HepG2 (cell line): Measurements from ENCODE around the gene SEMA7A. TPM values are rescaled to one million over a fixed set of nuclear protein-coding genes. Genes with fewer than 3 reads are reported as not detected.

Experiments
- ATAC-seq: fragments of 200-7000 bp; cut with Tn5 transposase; 3 replicates; pipeline ENCODE4 v1.9.1; 2020; ENCODE audit warnings: mild to moderate bottlenecking, moderate library complexity
- BruUV-seq: library from RNA; stranded (reverse); fragments of 400-500 nt; replicated peaks from 2 replicates; lab custom pipeline; 2021; lab: Mats Ljungman, UMichigan
- CTCF ChIA-PET: fragments of 300-600 bp; formaldehyde crosslinking; extraction: SDS; loops from one replicate; lab custom pipeline; 2021; ENCODE audit warnings: low total read pairs, inconsistent platforms, low intra/inter-chr PET ratio; lab: Yijun Ruan, JAX
- POLR2A ChIA-PET: fragments of 350-600 bp; sonication (Branson Sonifier 250); formaldehyde crosslinking; loops from one replicate; lab custom pipeline; 2020; ENCODE audit warnings: antibody characterized with exemption, inconsistent platforms; lab: Yijun Ruan, JAX
- DNase-seq: peaks from one replicate; pipeline ENCODE4 v3.0.0-alpha.2; 2015; ENCODE audit warnings: low spot score
- FAIRE-seq: peaks from 3 replicates; lab custom pipeline; 2011; peaks lifted over from hg19 to GRCh38; lab: Jason Lieb, UNC
- H2AFZ ChIP-seq: one replicate; pipeline ENCODE4 v1.6.1; 2011; ENCODE audit warnings: low read length, inconsistent platforms
- H3K27ac ChIP-seq: fragments of 300-600 bp; 3 replicates; pipeline ENCODE4 v1.8.0; 2011; ENCODE audit warnings: mixed run types, mild to moderate bottlenecking, mixed read lengths, low read length, inconsistent platforms; ENCODE audit not compliant: insufficient read depth; ENCODE audit errors: extremely low read length
- H3K27me3 ChIP-seq, 2 experiments: fragments of 200-600 bp in 1 of 2; 2 replicates in 1 of 2; 3 replicates in 1 of 2; pipeline versions ENCODE4 v1.6.0 to v1.8.0; 2011; ENCODE audit warnings: low read length in 2 of 2, mild to moderate bottlenecking in 2 of 2, moderate library complexity in 2 of 2, inconsistent platforms in 1 of 2; ENCODE audit not compliant: insufficient read depth in 2 of 2, control insufficient read depth in 1 of 2
- H3K36me3 ChIP-seq, 2 experiments: fragments of 200-600 bp in 1 of 2; replicated peaks in 1 of 2; 2 replicates in 1 of 2; 3 replicates in 1 of 2; pipeline versions ENCODE4 v1.5.1 to v1.8.0; 2011; ENCODE audit warnings: low read length in 2 of 2, inconsistent platforms in 1 of 2; ENCODE audit not compliant: insufficient read depth in 2 of 2, control insufficient read depth in 1 of 2
- H3K4me1 ChIP-seq: 2 replicates; pipeline ENCODE4 v1.5.1; 2012; ENCODE audit warnings: low read length, inconsistent platforms; ENCODE audit not compliant: insufficient read depth
- H3K4me2 ChIP-seq: 2 replicates; pipeline ENCODE4 v1.6.0; 2011; ENCODE audit warnings: low read depth, low read length, inconsistent platforms
- H3K4me3 ChIP-seq, 3 experiments: fragments of 200-600 bp in 1 of 3; sonication (generic), shearing (Covaris generic) in 1 of 3; replicated peaks in 1 of 3; 2 replicates each; pipeline ENCODE4 v1.5.1; 2011 to 2016; ENCODE audit warnings: low read length in 3 of 3, inconsistent platforms in 2 of 3, low read depth in 2 of 3, mild to moderate bottlenecking in 2 of 3, control low read depth in 1 of 3, mixed read lengths in 1 of 3; ENCODE audit not compliant: insufficient read depth in 1 of 3
- H3K79me2 ChIP-seq: one replicate; pipeline ENCODE4 v1.6.1; 2011; ENCODE audit warnings: low read length, inconsistent platforms; ENCODE audit not compliant: insufficient read depth
- H3K9ac ChIP-seq: 2 replicates; pipeline ENCODE4 v1.6.0; 2011; ENCODE audit warnings: mild to moderate bottlenecking, low read depth, low read length, inconsistent platforms; ENCODE audit not compliant: insufficient read depth
- H3K9me3 ChIP-seq: 2 replicates; pipeline ENCODE4 v1.5.1; 2012; ENCODE audit warnings: mild to moderate bottlenecking, low read length
- H4K20me1 ChIP-seq: 2 replicates; pipeline ENCODE4 v1.6.0; 2011; ENCODE audit warnings: inconsistent platforms, mild to moderate bottlenecking, low read length, moderate library complexity; ENCODE audit not compliant: insufficient read depth
- DR1 ChIP-seq: sonication (generic); formaldehyde crosslinking; IDR thresholded peaks from 2 replicates; pipeline ENCODE4 v1.8.0; 2021; ENCODE audit warnings: mild to moderate bottlenecking, missing genetic modification reagents, inconsistent platforms
- GATA4 ChIP-seq: sonication (generic); IDR thresholded peaks from 2 replicates; pipeline ENCODE4 v1.6.1; 2016; ENCODE audit warnings: antibody characterized with exemption, low read depth, borderline replicate concordance
- HIVEP1 ChIP-seq: sonication (generic); formaldehyde crosslinking; IDR thresholded peaks from 2 replicates; pipeline ENCODE4 v1.4.0; 2020; ENCODE audit warnings: mild to moderate bottlenecking, missing genetic modification reagents
- ISX ChIP-seq: sonication (generic); formaldehyde crosslinking; conservative IDR thresholded peaks from 2 replicates; pipeline ENCODE4 v1.5.0; 2020; ENCODE audit warnings: missing genetic modification reagents
- MTA3 ChIP-seq: sonication (generic); formaldehyde crosslinking; IDR thresholded peaks from 2 replicates; pipeline ENCODE4 v1.4.0; 2020; ENCODE audit warnings: missing genetic modification reagents
- MXD4 ChIP-seq: IDR thresholded peaks from 2 replicates; pipeline ENCODE4 v1.6.1; 2016; ENCODE audit warnings: mild to moderate bottlenecking, missing biosample characterization, missing genetic modification reagents
- SETDB1 ChIP-seq: sonication (generic); formaldehyde crosslinking; IDR thresholded peaks from 2 replicates; pipeline ENCODE4 v1.5.1; 2020; ENCODE audit warnings: missing genetic modification reagents, mild to moderate bottlenecking, borderline replicate concordance
- ZFP41 ChIP-seq: sonication (generic); formaldehyde crosslinking; IDR thresholded peaks from 2 replicates; pipeline ENCODE4 v1.4.0; 2020; ENCODE audit warnings: mild to moderate bottlenecking, missing genetic modification reagents, borderline replicate concordance
- ZMYM2 ChIP-seq: sonication (generic); formaldehyde crosslinking; IDR thresholded peaks from 2 replicates; pipeline ENCODE4 v1.8.0; 2022; ENCODE audit warnings: mild to moderate bottlenecking, missing genetic modification reagents
- ZNF331 ChIP-seq: sonication (generic); formaldehyde crosslinking; IDR thresholded peaks from 2 replicates; pipeline ENCODE4 v1.4.0; 2020; ENCODE audit warnings: missing genetic modification reagents
- ZNF614 ChIP-seq: IDR thresholded peaks from 2 replicates; pipeline ENCODE4 v1.6.1; 2018; ENCODE audit warnings: missing biosample characterization, missing genetic modification reagents, inconsistent platforms, borderline replicate concordance
- WGBS: methylation state at CpG from one replicate; pipeline ENCODE4 v1.1.6; 2017; ENCODE audit warnings: low lambda C conversion rate; 5-methylcytosine and 5-hydroxymethylcytosine counted together
- in situ Hi-C: cut with HindIII; loops from 2 replicates; pipeline ENCODE4 v1.10.0; 2017; ENCODE audit warnings: low pct_unique_long_range_greater_than_20kb; ENCODE audit not compliant: extremely low pct_ligation_motif_present
- intact Hi-C: fragments of 100-400 bp; cut with micrococcal nuclease; formaldehyde crosslinking; loops from one replicate; pipeline ENCODE4 v1.10.0; 2022; ENCODE audit not compliant: unreplicated experiment
- polyA plus RNA-seq, 8 experiments: library from polyadenylated mRNA; depleted of rRNA in 3 of 8; stranded (reverse) in 7 of 8; unstranded in 1 of 8; fragments of >200 nt; fragmentation: Illumina TruSeq in 4 of 8; extraction: Trizol in 4 of 8; gene quantifications; 2 replicates each; pipeline versions ENCODE4 v1.2.1 to v1.2.3, GENCODE V29; 2011 to 2016; ENCODE audit warnings: low read depth in 4 of 8, missing spikeins in 1 of 8, mixed read lengths in 1 of 8; ENCODE audit not compliant: insufficient read depth in 1 of 8
- total RNA-seq, 5 experiments: library from RNA; depleted of rRNA; stranded (reverse); fragments of >200 nt; fragmentation: Illumina TruSeq; extraction: Trizol; gene quantifications; 2 replicates each; pipeline ENCODE4 v1.2.3, GENCODE V29; 2016; ENCODE audit warnings: low read depth in 1 of 5
- TF ChIP-seq, protein P1 (sequence below): sonication (generic); formaldehyde crosslinking; IDR thresholded peaks from 2 replicates; pipeline ENCODE4 v1.5.0; 2020; ENCODE audit warnings: missing genetic modification reagents, mild to moderate bottlenecking, borderline replicate concordance
- TF ChIP-seq, protein P2 (sequence below): IDR thresholded peaks from 2 replicates; pipeline ENCODE4 v1.6.1; 2012; ENCODE audit warnings: low read depth, low read length, improper control_type of control experiment
- TF ChIP-seq, protein P3 (sequence below): IDR thresholded peaks from 2 replicates; pipeline ENCODE4 v1.6.1; 2016; ENCODE audit warnings: mild to moderate bottlenecking

SEMA7A gene
- total and polyA plus RNA-seq, 2 of the 13 experiments (the other 11 are each of a cell fraction or from before 2014, with no cell fraction given) = 9.0 to 15.8 TPM

DNA sequence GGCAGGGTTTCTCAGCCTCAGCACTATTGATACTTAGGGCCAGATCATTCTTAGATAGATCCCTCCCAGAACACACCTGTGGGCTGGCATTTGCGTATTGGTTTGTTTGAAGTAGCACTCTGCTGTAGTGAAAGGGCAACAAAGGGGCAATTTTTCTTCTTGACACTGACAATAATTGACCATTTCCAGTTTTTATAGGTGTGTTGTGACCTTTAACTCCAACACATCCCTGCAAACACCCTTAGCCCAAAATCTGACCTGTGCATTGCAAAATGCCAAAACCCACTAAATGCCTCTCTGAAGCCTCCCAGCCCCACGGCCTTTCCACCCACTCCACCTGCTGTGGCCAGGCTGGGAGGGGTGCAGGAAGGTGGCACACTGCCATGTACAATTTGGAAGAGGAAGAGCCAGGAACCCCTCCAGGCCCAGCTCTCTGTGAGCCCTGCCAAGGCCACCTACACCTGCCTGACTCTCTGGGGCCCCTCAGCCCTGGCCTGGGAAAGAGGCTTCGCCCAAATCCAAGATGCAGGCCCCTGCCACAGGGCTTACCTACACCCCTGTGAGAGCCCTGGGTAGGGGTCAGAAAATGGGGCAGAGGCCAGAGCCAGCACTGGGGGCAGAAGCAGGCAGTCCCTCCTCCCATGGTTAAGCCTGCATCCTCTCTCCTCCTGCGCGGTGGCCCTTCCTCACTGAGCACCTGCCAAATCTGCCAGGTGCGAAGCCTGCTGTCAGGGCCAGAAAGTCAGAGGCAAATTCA lies 56.8 kb downstream of the SEMA7A start:
- no peak overlapping the region for H3K9ac ChIP-seq
- intact Hi-C loops = no loop called here
- no peak for DNase-seq
- 15% methylated on average over 3 of the region's 6 CpGs for WGBS
- H3K4me2 ChIP-seq = no peak overlapping the region
- H3K79me2 ChIP-seq = no peaks in the 10 kb centered on the region
- H2AFZ ChIP-seq = no peak overlapping the region
- no peak for FAIRE-seq
- no peak overlapping the region for H3K4me3 ChIP-seq
- no peak for ATAC-seq
- TF ChIP-seq GATA4 (no peak), SETDB1 (CRISPR knock-in tag) (no peak), ZNF614 (no peak), ZMYM2 (CRISPR knock-in tag) (no peak), MTA3 (CRISPR knock-in tag) (no peak), ZFP41 (CRISPR knock-in tag) (no peak), MXD4 (CRISPR knock-in tag) (no peak), ISX (CRISPR knock-in tag) (no peak), DR1 (CRISPR knock-in tag) (no peak), HIVEP1 (CRISPR knock-in tag) (no peak), ZNF331 (CRISPR knock-in tag) (no peak)
- TF ChIP-seq, protein P1, sequence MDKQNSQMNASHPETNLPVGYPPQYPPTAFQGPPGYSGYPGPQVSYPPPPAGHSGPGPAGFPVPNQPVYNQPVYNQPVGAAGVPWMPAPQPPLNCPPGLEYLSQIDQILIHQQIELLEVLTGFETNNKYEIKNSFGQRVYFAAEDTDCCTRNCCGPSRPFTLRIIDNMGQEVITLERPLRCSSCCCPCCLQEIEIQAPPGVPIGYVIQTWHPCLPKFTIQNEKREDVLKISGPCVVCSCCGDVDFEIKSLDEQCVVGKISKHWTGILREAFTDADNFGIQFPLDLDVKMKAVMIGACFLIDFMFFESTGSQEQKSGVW (CRISPR knock-in tag) = no peak
- TF ChIP-seq, protein P2, sequence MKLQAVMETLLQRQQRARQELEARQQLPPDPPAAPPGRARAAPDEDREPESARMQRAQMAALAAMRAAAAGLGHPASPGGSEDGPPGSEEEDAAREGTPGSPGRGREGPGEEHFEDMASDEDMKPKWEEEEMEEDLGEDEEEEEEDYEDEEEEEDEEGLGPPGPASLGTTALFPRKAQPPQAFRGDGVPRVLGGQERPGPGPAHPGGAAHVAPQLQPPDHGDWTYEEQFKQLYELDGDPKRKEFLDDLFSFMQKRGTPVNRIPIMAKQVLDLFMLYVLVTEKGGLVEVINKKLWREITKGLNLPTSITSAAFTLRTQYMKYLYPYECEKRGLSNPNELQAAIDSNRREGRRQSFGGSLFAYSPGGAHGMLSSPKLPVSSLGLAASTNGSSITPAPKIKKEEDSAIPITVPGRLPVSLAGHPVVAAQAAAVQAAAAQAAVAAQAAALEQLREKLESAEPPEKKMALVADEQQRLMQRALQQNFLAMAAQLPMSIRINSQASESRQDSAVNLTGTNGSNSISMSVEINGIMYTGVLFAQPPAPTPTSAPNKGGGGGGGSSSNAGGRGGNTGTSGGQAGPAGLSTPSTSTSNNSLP = no peak
- TF ChIP-seq, protein P3, sequence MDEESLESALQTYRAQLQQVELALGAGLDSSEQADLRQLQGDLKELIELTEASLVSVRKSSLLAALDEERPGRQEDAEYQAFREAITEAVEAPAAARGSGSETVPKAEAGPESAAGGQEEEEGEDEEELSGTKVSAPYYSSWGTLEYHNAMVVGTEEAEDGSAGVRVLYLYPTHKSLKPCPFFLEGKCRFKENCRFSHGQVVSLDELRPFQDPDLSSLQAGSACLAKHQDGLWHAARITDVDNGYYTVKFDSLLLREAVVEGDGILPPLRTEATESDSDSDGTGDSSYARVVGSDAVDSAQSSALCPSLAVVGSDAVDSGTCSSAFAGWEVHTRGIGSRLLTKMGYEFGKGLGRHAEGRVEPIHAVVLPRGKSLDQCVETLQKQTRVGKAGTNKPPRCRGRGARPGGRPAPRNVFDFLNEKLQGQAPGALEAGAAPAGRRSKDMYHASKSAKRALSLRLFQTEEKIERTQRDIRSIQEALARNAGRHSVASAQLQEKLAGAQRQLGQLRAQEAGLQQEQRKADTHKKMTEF (CRISPR knock-in tag) = no peak
- H4K20me1 ChIP-seq = no peaks in the 10 kb centered on the region
- in situ Hi-C loops = no loop called here
- H3K4me1 ChIP-seq = peaks cover 43% of the 10 kb centered on the region
- ChIA-PET CTCF (interaction anchor here (0.8 kb wide), 1 partner anchor 61 kb away, joined by 3 read pairs; no protein-coding TSS in a partner anchor), POLR2A (no interaction called here)
- H3K27ac ChIP-seq = no peak overlapping the region
- H3K9me3 ChIP-seq = no peaks in the 10 kb centered on the region
- peaks cover 0 to 28% of the 10 kb centered on the region in 2 experiments; a peak in 3 of 5 replicates for H3K27me3 ChIP-seq
- no TSS peak for BruUV-seq
- H3K36me3 ChIP-seq = no peaks in the 10 kb centered on the region
